Measurements from ENCODE around the gene CELF2.

The CELF2 gene

DNA sequence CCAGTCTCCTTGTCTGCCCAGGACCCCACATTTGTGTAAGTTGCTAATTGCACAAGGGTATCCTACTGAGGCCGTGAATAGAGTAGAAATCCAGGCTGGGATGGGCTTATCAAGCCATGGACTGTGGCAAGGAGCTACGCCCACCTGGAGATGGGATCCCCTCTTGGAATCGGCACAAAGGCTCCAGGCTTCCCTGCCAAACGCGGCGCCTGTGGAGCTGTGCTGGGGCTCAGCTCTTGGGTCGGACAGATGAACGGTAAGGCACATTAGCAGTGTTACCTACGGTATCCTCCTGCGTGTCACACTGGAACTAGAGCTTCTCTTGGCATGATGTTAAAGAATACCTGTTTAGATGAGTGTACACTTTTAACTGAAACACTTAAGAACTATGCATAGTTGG, 196.7 kb downstream of the CELF2 start:
- no peak for DNase-seq (ENCODE audit: low read depth)
- TF ChIP-seq POLR2A (IDR thresholded peaks at IDR 0.05; ENCODE audit: extremely low read depth, insufficient read length), result no peak
- TF ChIP-seq MYC (IDR thresholded peaks at IDR 0.05; ENCODE audit: low read depth, low read length), result no peak
- no peak for TF ChIP-seq CTCF (IDR thresholded peaks at IDR 0.05; ENCODE audit: low read depth, low read length)
- TF ChIP-seq, protein P1, sequence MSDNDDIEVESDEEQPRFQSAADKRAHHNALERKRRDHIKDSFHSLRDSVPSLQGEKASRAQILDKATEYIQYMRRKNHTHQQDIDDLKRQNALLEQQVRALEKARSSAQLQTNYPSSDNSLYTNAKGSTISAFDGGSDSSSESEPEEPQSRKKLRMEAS (IDR thresholded peaks at IDR 0.05; ENCODE audit: low read depth, low read length), result no peak
- H3K4me3 ChIP-seq (ENCODE audit: low read depth, low read length), result no peak overlapping the region

- no peak overlapping the region for H3K4me3 ChIP-seq (ENCODE audit: low read depth, low read length)
- DNase-seq (ENCODE audit: low read depth), result peak; percentile 16
- no peak for TF ChIP-seq POLR2A (IDR thresholded peaks at IDR 0.05; ENCODE audit: extremely low read depth, insufficient read length)
- TF ChIP-seq CTCF (IDR thresholded peaks at IDR 0.05; ENCODE audit: low read depth, low read length), result no peak
- no peak for TF ChIP-seq MYC (IDR thresholded peaks at IDR 0.05; ENCODE audit: low read depth, low read length)
- TF ChIP-seq, protein P1 (IDR thresholded peaks at IDR 0.05; ENCODE audit: low read depth, low read length), result no peak
Observed at GRCh38 chr10:11215471-11215870, 197.8 kb downstream of the CELF2 start.

GRCh38 chr10:11217521-11217920, 199.8 kb downstream of the CELF2 start:
- TF ChIP-seq, protein P1 (IDR thresholded peaks at IDR 0.05; ENCODE audit: low read depth, low read length), result no peak
- no peak for TF ChIP-seq MYC (IDR thresholded peaks at IDR 0.05; ENCODE audit: low read depth, low read length)
- TF ChIP-seq POLR2A (IDR thresholded peaks at IDR 0.05; ENCODE audit: extremely low read depth, insufficient read length), result no peak
- no peak for TF ChIP-seq CTCF (IDR thresholded peaks at IDR 0.05; ENCODE audit: low read depth, low read length)
- H3K4me3 ChIP-seq (ENCODE audit: low read depth, low read length), result no peak overlapping the region
- DNase-seq (ENCODE audit: low read depth), result no peak

DNA sequence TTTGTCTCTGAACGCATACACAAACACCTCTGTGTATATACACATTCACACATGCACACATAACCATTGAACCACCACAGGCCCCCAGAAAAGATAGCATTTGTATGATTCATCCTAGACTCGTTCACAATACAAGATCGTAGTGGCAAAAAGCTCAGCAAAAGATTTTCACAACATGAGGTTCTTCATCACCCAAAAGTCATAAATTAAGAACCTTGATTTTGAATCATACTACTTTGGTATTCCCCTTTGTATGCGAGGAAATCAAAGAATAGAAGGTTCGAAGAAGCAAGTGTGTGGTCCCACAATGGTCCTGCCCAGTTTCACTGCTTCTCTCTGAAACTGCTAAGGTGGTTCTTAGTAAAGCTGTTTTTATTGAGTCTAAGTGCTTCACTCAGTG, 200.7 kb downstream of the CELF2 start:
- no peak overlapping the region for H3K4me3 ChIP-seq (ENCODE audit: low read depth, low read length)
- no peak for DNase-seq (ENCODE audit: low read depth)
- no peak for TF ChIP-seq MYC (IDR thresholded peaks at IDR 0.05; ENCODE audit: low read depth, low read length)
- TF ChIP-seq CTCF (IDR thresholded peaks at IDR 0.05; ENCODE audit: low read depth, low read length), result no peak

DNA sequence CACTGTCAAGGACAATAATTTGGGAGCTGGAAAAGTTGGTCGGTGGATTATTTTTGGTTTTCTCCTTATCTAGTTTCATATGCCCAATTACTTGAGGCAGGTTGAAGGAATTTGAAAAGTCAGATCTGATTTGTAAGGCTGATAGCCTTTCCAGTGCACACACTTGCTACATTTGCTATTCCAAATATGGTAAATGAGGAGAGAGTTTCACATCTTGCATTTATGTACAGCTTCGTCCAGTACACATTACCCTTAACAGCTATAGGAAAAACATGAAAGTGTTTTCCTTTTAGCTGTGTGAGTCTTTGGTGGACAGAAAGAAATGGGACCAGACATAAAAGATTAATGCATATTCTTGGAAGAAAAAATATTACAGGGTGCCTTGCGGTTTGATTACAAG, 201.8 kb downstream of the CELF2 start:
- DNase-seq (ENCODE audit: low read depth), result no peak
- H3K4me3 ChIP-seq (ENCODE audit: low read depth, low read length), result no peak overlapping the region
- no peak for TF ChIP-seq CTCF (IDR thresholded peaks at IDR 0.05; ENCODE audit: low read depth, low read length)
- TF ChIP-seq, protein P1 (IDR thresholded peaks at IDR 0.05; ENCODE audit: low read depth, low read length), result no peak

DNA sequence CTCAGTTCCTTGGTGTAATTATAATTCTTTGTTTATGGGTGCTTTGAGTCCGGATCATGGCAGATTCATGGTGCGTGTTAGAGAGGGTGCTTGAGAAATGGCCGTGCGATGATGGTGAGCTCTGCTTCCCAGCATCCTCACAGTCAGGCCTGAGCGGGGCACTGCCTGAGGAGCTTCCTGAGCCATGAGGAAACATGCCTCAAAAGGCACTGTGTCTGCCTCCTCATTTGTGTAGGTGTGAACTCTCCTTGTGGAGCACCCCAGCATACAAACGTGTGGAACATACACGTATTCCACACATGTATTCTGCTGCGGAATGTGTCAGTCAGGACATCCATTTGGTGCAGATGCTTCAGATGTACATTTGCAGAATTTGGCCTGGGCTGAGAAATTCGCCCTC, 205.4 kb downstream of the CELF2 start:
- H3K4me3 ChIP-seq (ENCODE audit: low read depth, low read length), result no peak overlapping the region
- no peak for TF ChIP-seq POLR2A (IDR thresholded peaks at IDR 0.05; ENCODE audit: extremely low read depth, insufficient read length)
- TF ChIP-seq MYC (IDR thresholded peaks at IDR 0.05; ENCODE audit: low read depth, low read length), result no peak
- no peak for TF ChIP-seq CTCF (IDR thresholded peaks at IDR 0.05; ENCODE audit: low read depth, low read length)
- no peak for DNase-seq (ENCODE audit: low read depth)

All from NB4 (cell line).